ENCODE data around the gene GTF3C2.
A peak's percentile ranks its signal among the peaks of the same experiment; 100 is the strongest.
"Not testable (repeated sequence)": the region's sequence is repeated elsewhere in the genome, so short reads cannot be mapped to it uniquely, and the experiment has no call there.

GTF3C2 gene

DNA sequence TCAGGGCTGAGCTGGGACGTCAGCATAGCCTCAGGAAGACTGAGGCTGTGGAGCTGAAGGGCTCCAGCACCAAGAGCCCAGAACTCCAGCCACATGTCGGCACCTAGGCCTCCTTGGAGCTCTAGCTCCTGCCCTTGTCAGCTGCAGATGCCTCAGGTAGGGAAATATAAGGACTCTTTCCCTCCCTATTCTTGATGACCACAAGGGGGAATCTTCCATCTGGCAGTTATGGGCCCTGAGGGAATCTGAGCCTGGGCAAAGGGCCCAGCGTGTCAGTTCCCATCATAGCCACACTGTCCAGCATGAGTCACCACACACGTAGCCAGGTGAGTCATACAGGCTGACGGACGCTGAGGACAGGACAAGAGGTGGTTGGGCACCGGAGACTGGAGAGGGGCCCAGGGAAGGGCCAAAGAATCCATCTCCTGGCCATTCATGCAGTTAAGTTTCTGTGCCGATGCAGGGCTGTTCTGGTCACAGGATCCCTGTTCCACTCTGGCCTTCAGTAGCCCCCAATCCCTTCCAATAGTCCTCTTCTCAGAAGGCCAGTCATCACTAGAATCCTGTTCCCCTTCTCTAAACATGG lies 35.5 kb downstream of the GTF3C2 start:
- DNase-seq = no peak

- DNase-seq = not testable (repeated sequence)
Measured at GRCh38 chr2:27319839-27320238, 36.7 kb downstream of the GTF3C2 start.

DNA sequence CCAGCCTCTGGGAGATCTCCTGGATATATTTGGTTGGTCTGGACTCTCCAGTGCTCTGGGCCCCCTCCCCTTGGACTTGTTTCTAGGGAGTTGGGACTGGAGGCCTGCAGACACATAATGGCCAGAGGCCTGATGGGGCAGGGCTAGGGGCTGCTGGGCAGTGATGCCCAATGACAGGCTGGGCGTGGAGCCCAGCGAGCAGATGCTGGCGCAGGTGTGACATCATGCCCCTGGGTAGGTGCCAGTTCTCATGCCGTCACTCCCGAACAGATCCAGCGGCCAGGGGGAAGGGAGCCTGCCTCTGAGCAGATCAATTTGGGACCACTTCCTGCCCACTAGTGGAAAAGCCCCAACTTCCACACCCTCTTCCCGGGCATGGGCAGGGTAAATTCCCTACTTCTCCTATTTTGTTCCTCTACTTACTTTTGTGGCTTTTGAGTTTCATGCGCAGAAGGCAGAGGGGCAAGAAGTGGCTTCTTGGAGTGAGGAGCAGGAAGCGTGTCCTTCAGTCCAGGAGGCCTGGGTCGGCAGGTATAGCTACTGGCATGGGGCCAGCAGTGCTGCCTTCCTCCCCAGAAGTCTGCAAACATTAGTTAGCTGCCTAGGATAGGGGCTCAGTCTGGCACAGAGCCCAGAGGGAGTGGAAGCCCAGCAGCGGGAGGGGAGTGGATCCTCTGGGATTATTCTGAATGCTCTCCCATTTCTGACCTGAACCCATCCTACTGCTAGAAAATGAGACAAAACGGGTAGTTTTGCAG lies 39.7 kb downstream of the GTF3C2 start:
- no peak for DNase-seq

GRCh38 chr2:27315122-27315521 lies 41.4 kb downstream of the GTF3C2 start:
- DNase-seq = no peak

DNA sequence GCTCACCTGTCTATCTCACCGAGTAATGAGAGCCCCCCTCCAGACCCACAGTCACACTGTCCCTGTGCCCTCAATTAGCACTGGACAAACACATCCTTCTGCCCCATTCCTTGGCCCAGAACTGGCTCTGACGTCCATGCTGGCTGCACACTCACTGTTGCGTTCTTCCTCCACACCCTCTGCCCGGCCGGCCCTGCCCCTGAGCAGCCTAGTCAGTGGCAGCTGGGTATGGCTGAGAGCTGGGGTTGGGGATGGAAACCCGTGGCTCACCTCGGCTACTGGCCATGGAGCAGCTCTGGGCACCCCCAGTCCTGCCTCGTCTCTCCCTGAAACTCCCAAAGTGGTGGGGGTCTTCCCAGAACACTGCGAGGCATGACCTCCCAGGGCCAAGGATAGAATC lies 41.9 kb downstream of the GTF3C2 start:
- no peak for DNase-seq

DNA sequence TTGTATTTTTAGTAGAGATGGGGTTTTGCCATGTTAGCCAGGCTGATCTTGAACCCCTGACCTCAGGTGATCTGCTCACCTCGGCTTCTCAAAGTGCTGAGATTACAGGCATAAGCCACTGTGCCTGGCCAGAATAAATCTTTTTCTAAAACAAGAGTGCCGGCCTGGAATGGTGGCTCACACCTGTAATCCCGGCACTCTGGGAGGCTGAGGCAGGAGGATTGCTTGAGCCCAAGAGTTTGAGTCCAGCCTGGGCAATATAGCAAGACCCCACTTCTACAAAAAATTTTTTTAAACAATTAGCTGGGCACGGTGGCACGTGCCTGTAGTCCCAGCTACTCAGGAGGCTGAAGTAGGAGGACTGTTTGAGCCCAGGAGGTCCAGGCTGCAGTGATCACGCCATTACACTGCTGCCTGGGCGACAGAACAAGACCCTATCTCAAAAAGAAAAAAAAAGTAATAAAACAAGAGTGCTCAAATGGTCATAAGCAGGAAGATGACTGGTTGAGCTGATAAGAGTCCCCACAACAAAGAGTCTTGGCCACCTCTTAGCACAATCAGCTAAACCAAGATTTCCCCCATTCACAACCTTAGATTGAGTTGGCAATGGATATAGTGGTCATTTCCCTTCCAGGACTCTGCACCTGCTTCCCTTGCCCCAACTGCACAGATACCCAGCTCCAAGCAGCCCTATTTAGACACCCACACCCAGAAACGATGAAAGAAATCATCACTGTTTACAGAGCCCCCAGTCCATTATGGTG lies 42.5 kb downstream of the GTF3C2 start:
- DNase-seq = no peak

DNA sequence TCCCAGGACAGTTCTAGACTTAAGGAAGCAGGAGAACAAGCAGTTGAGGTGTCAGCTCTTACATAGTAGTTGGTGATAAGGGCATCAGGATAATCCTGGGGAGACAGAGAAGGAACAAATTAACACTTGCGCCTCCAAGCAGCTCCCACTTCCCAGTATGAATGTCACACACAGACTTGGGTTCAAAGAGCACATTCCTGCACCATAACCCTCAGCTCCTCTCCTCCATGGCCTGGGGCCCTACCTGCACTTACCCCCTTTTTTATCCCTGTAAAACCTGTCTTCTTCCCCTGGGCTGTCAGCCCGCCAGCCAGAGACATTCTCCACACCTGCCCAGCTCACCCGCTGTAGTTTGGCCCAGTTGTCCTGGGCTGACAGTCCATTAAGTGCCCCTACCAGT lies 44.4 kb downstream of the GTF3C2 start:
- no peak for DNase-seq

- DNase-seq = no peak
Measured at GRCh38 chr2:27309651-27310050, 46.9 kb downstream of the GTF3C2 start.

DNA sequence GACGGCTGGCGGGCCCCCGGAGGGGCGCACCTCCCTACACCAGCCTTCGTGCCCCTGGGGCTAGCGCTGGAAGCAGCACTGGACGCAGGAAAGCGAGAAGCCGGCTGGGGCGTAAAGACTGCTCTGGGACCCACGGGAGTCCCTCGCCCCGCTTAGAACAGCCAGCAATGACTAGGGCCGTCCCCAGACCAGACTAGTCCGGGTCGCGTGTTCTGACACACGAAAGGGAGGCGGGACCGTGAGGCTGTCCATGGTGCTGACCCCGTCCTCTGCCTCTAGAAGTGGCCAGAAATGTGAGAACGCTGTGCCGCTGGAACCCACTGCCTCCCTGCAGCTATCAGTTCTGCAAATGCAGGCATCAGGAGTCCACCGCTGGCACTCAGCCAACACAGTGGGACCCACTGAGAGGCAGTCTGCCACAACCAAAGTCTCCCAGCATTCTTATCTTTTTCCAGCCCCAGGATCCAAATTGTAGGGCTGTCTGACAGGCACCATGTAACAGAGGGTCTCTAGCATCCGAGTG lies 48.1 kb downstream of the GTF3C2 start, which contains the start of gene UCN:
UCN (minus strand) TSS at position 87 of the 523 bp plus-strand sequence. CDS start 550 bp downstream, outside the sequence.
- no peak for DNase-seq

GRCh38 chr2:27307545-27308358 lies 48.8 kb downstream of the GTF3C2 start:
- DNase-seq = no peak

DNA sequence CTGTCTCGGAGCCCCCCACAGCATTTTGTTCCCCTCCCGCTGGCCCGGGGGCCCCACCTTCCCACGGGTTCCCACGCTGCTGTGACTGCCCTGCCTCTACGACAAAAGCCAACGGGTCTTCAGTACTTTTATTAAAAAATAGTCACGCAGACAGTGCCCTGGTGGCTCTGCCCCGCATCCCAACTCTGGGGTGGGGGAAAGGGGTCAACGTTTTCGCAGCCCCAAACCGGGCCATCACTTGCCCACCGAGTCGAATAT lies 49.3 kb downstream of the GTF3C2 start:
- DNase-seq = no peak

DNA sequence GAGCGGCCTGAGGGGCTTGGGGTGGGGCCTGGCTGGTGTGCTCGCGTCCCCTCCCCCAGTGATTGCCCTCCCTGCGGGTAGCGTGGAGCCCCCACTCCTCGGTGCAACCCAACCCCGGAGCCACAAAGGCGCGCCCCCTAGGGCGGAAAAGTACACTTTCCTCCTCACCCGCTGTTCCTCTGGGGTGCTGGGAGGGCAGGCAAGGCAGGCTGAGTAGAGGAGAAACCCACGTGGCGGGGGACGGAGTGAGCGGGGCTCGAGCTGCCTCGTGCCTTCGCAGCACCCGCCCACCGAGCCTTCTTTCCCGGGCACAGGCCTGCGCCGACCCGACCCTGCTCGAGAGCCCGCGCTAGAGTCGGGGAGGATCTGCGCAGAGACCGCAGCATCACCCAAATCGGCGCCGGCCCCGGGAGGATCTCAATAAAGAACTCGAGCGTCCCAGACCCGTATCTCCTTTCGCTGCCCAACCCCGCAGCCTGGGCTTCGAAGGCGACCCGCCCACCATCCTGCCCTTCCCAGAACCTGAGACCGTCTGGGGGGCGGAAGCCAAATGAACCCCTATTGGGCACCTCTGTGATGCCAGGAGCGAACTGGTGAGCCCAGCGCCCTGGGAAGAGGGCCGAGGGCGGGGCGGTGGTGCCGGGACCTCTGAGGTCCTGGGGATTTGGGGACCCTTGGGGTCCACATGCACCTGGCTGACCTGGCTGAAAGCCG lies 49.8 kb downstream of the GTF3C2 start:
- DNase-seq = no peak

- DNase-seq = no peak
Measured at GRCh38 chr2:27306136-27306535, 50.4 kb downstream of the GTF3C2 start.

- no peak for DNase-seq
Measured at GRCh38 chr2:27305516-27305915, 51.0 kb downstream of the GTF3C2 start.

DNA sequence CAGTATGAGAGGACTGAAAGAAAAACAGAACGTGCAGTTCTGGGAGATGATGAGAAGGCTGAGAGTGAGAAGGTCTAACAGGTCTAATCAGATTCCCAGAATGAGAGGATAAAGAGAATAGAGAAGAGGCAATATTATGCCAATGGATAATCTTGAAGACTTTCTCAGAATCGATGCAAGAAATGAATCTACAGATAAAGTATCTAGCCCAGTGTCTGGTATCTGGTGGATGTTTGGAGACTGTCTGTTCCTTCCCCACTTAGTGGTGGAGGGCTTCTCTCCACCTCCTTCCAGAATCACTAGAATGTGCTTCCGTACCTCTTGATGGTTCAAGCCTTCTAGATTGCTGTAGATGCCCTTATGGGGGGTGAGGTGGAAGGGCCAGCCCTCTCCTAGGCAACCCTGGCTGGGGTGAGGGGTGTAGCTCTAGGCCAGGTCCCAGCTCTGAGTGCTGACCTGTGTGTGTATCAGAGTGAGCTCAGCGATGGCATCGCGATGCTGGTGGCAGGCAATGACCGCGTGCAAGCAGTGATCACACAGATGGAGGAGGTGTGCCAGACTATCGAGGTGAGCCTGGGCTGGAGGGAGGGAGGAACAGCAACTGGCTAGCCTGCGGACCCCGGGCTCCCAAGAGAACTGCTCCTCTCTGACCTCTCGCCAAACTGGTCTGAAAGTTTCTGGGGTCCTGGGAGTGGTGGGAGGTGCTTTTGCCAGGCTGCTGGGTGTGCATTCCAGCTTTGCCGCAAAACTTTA lies 51.9 kb downstream of the GTF3C2 start:
- no peak for DNase-seq

GRCh38 chr2:27303093-27304025 lies 53.2 kb downstream of the GTF3C2 start:
- DNase-seq = peak; percentile 74

- DNase-seq = not testable (repeated sequence)
Measured at GRCh38 chr2:27300606-27301005, 56.0 kb downstream of the GTF3C2 start.

- no peak for DNase-seq
Measured at GRCh38 chr2:27298391-27299080, 58.0 kb downstream of the GTF3C2 start.

DNA sequence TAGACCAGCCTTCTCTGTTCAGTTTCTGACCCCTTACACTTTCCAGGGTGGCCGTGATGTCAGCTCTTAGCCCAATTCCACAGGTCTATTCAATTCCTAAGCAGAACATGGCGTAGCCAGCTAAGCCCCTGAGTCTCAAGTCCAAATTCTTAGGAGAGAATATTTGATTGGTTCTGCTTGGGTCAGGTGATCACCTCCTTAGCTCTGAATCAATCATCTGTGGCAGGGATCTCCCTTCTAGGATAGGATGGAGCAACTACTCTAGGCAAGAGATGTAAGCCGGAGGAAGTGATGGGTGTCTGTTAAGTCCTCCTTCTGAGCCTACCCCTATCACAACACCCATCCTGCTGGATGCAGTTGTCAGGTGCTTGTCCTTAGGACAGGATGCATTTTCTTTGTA lies 59.4 kb downstream of the GTF3C2 start:
- no peak for DNase-seq

GRCh38 chr2:27296481-27296880 lies 60.1 kb downstream of the GTF3C2 start:
- DNase-seq = no peak
